Measurements from ENCODE around the gene FALEC.

- no peak for TF ChIP-seq TEAD4 (IDR thresholded peaks at IDR 0.05; ENCODE audit: low read depth, low read length)
- TF ChIP-seq BRCA1 (IDR thresholded peaks at IDR 0.05; ENCODE audit: low read depth, low read length), result no peak
- TF ChIP-seq CHD1 (IDR thresholded peaks at IDR 0.05; ENCODE audit: low read depth, low read length), result no peak
- TF ChIP-seq, protein P1, sequence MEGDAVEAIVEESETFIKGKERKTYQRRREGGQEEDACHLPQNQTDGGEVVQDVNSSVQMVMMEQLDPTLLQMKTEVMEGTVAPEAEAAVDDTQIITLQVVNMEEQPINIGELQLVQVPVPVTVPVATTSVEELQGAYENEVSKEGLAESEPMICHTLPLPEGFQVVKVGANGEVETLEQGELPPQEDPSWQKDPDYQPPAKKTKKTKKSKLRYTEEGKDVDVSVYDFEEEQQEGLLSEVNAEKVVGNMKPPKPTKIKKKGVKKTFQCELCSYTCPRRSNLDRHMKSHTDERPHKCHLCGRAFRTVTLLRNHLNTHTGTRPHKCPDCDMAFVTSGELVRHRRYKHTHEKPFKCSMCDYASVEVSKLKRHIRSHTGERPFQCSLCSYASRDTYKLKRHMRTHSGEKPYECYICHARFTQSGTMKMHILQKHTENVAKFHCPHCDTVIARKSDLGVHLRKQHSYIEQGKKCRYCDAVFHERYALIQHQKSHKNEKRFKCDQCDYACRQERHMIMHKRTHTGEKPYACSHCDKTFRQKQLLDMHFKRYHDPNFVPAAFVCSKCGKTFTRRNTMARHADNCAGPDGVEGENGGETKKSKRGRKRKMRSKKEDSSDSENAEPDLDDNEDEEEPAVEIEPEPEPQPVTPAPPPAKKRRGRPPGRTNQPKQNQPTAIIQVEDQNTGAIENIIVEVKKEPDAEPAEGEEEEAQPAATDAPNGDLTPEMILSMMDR (IDR thresholded peaks at IDR 0.05; ENCODE audit: control extremely low read depth in 1 of 3, insufficient read depth in 1 of 3, low read depth in 1 of 3, low read length in 3 of 3), result no peak
- TF ChIP-seq GTF2F1 (IDR thresholded peaks at IDR 0.05; ENCODE audit: borderline replicate concordance, low read depth, low read length), result no peak
- TF ChIP-seq TBP (IDR thresholded peaks at IDR 0.05; ENCODE audit: low read depth, low read length), result no peak
- no peak for TF ChIP-seq KDM1A (IDR thresholded peaks at IDR 0.05; ENCODE audit: borderline replicate concordance, low read length)
- no peak for TF ChIP-seq CHD2 (IDR thresholded peaks at IDR 0.05; ENCODE audit: low read length)
- no peak for TF ChIP-seq MAX (IDR thresholded peaks at IDR 0.05)
- no peak for TF ChIP-seq YY1 (IDR thresholded peaks at IDR 0.05; ENCODE audit: low read depth, low read length)
- no peak for TF ChIP-seq KDM4A (IDR thresholded peaks at IDR 0.05; ENCODE audit: low read depth, low read length, severe bottlenecking)
- no peak for TF ChIP-seq TAF1 (IDR thresholded peaks at IDR 0.05; ENCODE audit: low read depth, low read length)
- TF ChIP-seq POLR2A (IDR thresholded peaks at IDR 0.05; ENCODE audit: control extremely low read depth in 1 of 2, low read depth in 2 of 2, low read length in 2 of 2), result no peak
These were observed 9.8 kb downstream of the FALEC start for GRCh38 chr1:150525348-150525747.
